HG03196 (cell line): ENCODE measurements around the gene PRICKLE1.

Experiments
- ATAC-seq: cut with Tn5 transposase; IDR thresholded peaks from one replicate; pipeline ENCODE4 v1.9.1; 2021; ENCODE audit not compliant: unreplicated experiment

The PRICKLE1 gene

DNA sequence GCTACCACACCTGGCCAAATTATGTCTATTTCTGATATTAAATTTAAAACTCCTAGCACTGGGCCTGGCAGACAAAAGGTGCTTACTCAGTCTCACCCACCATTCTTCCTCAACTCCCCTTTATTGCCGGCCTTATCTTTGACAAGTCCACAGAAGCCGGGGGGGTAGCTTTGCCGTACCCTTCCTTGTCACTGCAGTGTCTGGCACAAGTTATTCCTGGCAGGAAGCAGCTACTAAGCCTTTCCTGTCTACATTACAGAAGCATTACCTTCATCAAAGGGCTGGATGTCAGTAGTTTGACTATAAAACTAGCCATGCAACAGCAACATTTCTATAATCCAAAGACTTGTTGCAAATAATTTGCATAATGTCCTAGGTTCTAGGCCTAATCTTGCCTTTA, 127.1 kb downstream of the PRICKLE1 start:
- no peak for ATAC-seq

- ATAC-seq, result no peak
These were observed 130.2 kb downstream of the PRICKLE1 start for GRCh38 chr12:42459336-42459847.

- ATAC-seq, result no peak
These were observed 131.0 kb downstream of the PRICKLE1 start for GRCh38 chr12:42458575-42458974.

DNA sequence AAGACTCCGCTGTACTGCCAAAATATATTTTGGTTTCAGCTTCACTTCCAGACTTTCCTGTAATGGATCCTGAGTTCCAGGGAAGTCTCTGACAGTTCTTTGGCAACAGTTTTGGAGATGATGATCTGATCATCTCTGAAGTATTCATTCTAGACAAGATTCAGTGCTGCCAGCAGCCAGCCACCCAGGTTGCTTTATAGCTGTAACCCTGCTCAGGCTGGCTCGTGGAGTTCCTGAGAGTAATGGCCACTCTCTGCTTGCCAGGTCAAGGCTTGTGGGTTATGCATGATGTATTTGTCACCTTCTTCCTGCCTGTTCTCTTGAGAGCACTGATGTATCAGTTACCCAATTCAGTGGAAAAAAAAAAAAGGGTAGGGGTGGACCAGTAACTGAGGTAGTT, 139.3 kb downstream of the PRICKLE1 start:
- no peak for ATAC-seq

DNA sequence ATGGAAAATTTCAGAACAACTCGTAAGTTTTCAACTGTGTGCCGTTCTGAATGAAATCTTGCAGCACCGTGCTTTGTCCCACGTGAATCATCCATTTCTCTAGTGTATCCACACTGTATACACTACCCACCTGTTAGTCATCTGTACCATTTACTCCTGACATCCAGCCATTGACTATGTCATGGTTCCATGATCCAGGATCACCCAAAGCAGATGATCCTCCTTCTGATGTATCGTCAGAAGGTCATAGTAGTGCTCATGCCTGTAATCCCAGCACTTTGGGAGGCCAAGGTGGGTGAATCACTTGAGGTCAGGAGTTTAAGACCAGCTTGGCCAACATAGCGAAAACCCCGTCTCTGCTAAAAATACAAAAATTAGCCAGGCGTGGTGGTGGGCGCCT, 140.7 kb downstream of the PRICKLE1 start:
- no peak for ATAC-seq

- ATAC-seq, result no peak
These were observed 142.2 kb downstream of the PRICKLE1 start for GRCh38 chr12:42447371-42447786.

GRCh38 chr12:42446761-42447160, 142.8 kb downstream of the PRICKLE1 start:
- ATAC-seq, result no peak

DNA sequence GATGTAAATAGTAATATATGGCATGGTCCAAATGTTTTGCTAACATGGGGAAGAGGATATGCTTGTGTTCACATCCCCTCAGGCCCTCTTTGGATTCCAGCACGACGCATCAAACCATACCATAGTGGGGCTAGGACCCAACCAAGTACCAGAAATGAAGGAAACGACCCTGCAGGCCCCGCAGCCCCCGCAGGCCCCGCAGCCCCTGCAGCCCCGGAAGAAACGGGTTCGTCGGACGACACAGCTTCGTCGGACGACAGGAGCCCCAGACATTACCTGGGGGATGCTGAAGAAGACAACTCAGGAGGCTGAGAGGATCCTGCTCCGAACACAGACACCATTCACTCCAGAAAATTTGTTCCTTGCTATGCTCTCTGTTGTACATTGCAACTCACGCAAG, 143.7 kb downstream of the PRICKLE1 start:
- ATAC-seq, result no peak

GRCh38 chr12:42444192-42444943, 145.2 kb downstream of the PRICKLE1 start:
- no peak for ATAC-seq

DNA sequence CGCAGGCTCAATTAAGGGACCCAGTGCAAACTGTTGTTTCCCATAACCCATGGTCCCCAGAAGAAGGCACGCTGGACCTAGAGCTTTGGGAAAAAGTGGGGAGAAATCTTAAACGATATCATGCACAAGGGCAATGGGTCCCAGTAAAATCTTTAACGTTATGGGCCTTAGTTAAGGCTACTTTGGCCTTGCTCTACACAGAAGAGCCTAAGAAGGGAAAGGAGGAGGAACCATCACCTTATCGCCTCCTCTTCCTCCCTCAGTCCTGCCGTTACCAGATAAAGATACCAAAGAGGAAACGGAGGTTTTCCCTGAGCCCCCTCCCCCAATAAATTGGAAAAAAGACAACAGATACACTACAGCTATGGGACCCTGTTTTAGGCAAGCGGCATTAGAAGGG, 146.7 kb downstream of the PRICKLE1 start:
- ATAC-seq, result no peak

- no peak for ATAC-seq
These were observed 147.2 kb downstream of the PRICKLE1 start for GRCh38 chr12:42442311-42442759.

DNA sequence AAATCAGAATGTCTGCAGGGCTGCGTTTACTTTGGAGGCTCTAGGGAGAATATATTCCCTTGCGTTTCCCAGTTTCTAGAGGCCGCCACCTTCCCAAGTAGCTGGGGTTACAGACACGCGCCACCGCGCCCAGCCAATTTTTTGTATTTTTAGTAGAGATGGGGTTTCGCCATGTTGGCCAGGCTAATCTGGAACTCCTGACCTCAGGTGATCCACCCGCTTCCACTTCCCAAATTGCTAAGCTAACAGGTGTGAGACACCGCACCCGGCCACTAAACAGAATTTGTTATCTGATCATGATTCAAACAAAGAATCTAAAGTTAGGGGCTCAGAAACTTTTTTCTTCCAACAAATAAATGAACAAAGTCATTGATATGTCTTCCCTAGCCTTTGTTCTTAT, 148.9 kb downstream of the PRICKLE1 start:
- ATAC-seq, result no peak

GRCh38 chr12:42432517-42433140, 156.9 kb downstream of the PRICKLE1 start:
- ATAC-seq, result no peak

DNA sequence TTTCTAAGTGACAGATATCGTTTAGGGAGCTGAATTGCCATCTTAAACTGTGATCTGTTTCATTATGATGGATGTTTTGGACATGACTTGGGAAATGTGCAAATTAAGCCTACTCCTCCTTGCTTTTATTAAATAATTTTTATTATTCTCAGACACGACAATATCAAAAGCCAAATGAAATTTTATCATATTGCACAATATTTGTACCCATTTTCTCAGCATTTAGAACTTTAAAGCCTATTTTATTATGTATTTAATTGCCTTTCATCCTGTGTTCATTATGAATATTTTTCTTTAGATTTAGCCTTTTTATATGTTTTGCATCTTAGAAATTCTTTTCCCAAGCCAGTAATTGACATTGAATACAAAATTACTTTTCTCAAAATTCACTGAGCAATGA, 160.7 kb downstream of the PRICKLE1 start:
- no peak for ATAC-seq

- ATAC-seq, result no peak
These were observed 162.8 kb downstream of the PRICKLE1 start for GRCh38 chr12:42426746-42427145.

GRCh38 chr12:42422785-42423184, 166.8 kb downstream of the PRICKLE1 start:
- no peak for ATAC-seq

DNA sequence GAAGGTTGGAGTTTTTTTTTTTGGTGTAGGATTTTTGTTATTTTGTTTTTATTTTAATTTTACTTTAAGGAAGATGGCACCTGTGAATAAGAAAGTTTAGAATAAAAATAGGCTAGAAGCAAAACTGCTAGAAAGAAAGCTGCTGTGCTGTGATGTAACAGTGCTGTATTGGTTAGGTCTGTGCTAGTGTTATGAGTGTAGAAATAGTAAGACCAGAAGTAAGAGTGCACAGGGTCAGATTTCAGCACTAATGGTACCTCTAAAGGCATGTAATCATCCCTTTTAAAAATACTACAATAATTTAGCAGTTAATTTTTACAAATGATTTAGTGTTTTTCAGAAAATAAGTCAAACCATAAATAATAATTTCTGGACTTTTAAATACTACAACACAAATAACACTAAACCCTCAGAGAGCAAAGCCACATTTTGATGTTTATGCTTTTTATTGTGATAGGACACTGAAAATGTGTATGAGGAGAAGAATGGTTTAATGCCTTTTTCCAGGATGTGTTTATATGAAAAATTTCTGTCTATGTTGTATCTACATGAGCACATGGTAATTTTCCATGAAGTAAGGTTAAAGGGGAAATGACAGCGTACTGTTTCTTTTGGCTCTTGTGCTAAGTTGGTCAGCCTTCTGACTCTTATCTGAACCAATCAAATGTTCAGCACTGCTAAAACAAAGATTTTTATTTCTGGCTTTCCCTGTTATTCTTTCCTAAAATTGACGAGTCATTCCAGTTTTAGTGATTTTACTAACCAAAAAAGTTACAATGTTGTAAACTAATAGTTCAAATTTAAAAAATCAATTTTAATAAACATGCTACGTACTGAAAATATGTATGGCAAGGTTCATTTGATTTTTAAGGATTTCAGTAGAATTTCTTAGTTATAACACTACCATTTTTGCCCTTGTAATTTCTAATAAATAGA, 167.4 kb downstream of the PRICKLE1 start:
- peak; percentile 81 for ATAC-seq

DNA sequence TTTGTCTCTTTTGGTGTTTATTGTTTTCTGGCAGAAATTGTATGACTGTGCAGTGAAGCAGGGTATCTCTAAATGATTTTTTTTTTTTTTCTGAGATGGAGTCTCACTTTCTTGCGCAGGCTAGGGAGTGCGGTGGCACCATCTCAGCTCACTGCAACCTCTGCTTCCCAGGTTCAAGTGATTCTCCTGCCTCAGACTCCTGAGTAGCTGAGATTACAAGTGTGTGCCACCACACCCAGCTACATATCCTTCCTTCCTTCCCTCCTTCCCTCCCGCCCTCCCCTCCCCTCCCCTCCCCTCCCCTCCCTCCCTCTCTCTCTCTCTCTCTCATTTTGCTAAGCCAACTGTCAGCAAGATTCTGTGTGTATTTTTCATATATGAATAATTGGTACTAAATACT, 169.2 kb downstream of the PRICKLE1 start:
- no peak for ATAC-seq

DNA sequence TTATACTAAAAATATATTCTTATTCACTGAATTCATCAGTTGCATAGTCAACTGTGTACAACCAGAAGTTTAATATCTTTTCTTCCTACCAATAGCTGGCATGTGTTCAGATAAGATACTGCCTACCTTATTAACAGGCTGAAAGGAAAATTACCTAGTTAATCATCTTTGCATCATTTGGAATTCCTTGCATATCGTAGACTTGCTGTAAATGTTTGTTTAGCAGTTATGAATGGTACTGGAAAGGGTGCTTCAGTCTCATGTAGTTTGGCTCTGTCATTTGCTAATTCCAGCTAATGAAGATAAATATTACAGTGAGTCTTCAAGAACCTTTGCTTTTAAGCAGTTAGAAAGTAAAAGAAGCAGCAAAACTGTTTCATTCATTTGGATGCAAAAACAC, 179.2 kb downstream of the PRICKLE1 start:
- no peak for ATAC-seq

DNA sequence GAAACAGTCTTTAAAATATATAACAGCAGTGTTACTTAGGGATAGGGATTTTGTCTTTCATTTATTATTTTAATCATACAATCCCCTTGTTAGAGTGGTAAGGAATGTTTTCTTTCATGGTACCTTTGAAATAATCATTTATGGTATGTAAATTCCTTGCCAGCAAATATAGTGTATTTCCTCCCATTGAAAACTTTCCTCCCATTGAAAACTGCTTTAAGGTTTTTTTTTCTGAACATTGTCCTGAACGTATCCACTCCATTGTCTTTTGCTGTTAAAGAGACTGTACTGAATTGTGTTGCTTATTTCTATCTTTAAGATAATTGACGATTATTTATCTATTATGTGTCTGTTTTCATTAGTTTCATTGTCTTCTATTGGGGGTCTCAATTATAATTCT, 180.1 kb downstream of the PRICKLE1 start:
- no peak for ATAC-seq

- no peak for ATAC-seq
These were observed 182.2 kb downstream of the PRICKLE1 start for GRCh38 chr12:42407306-42407705.
